IPS DF 6.9 (cell line): ENCODE results near the gene PYGB.

Experiments
- DNase-seq: peaks from one replicate; pipeline ENCODE4 v3.0.0-alpha.2; 2013; ENCODE audit warnings: low read depth, low spot score
- H3K27ac ChIP-seq: one replicate; pipeline ENCODE4 v1.5.1; 2013; ENCODE audit warnings: low read length, control low read depth
- H3K27me3 ChIP-seq: 2 replicates; pipeline ENCODE4 v1.6.1; 2013; ENCODE audit warnings: mild to moderate bottlenecking, low read length; ENCODE audit not compliant: control insufficient read depth, insufficient read depth
- H3K36me3 ChIP-seq: 2 replicates; pipeline ENCODE4 v1.6.1; 2013; ENCODE audit warnings: low read length; ENCODE audit not compliant: control insufficient read depth, insufficient read depth
- H3K4me1 ChIP-seq: 2 replicates; pipeline ENCODE4 v1.6.1; 2013; ENCODE audit warnings: low read length; ENCODE audit not compliant: control insufficient read depth, insufficient read depth
- H3K4me3 ChIP-seq: 2 replicates; pipeline ENCODE4 v1.5.1; 2013; ENCODE audit warnings: mild to moderate bottlenecking, low read length
- H3K9me3 ChIP-seq: 2 replicates; pipeline ENCODE4 v1.6.1; 2013; ENCODE audit warnings: low read length, inconsistent platforms; ENCODE audit not compliant: control insufficient read depth, insufficient read depth
- WGBS: extraction: QIAGEN DNeasy Blood & Tissue Kit; methylation state at CpG from one replicate; pipeline ENCODE4 v1.1.7; 2013; ENCODE audit warnings: mixed read lengths, missing lambda C conversion rate; ENCODE audit not compliant: insufficient read length, insufficient coverage; 5-methylcytosine and 5-hydroxymethylcytosine counted together

The PYGB gene

DNA sequence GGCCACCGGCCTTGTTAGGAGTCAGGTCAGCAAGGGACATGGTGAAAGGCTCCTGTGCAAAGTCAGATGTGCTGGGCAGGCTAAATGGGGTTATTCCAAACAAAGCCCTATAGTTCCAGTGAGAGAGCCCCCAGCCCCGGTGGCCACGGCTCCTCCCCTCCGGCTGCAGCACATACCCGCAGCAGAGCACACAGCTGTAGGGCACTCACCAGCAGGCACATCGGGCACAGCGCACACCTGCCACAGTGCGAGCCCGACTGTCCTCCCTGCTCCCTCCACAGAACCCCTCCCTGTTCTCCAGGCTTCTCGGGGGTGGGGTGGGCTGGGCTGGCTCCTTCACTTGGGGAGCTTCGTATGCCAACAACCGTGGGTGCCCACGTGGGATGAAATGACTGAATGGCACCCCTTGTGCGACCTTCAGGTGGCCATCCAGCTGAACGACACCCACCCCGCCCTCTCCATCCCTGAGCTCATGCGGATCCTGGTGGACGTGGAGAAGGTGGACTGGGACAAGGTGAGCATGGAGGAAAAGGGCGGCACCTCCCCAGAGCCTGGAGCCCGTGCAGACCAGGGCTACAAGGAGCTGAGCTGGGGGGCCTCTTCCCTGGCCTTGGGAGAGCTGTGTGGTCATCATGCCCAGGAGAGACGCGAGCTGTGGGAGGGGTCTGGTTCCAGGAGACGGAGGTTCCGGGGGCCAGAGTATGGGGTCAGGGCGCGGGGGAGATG, 30.9 kb downstream of the PYGB start:
- no CpG with 5 or more reads among the region's 26 CpGs for WGBS
- H3K36me3 ChIP-seq = peaks cover 27% of the 10 kb centered on the region

DNA sequence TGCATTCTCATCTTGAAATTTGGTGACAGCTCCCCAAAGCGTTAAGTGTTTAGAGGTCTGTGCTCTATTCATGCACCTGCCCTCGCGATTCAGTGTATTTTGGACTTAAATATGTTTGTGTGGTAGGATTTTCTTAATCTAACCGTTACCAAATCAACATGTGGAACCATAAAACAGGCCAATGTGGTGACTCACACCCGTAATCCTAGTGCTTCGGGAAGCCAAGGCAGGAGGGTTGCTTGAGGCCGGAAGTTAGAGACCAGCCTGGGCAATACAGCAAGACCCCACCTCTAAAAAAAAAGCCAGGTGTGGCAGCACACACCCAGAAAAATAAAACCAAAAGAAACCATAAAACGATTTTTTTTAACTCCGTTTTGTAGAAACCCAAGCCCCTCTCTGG, 31.5 kb downstream of the PYGB start:
- WGBS = no CpG with 5 or more reads among the region's 9 CpGs
- Histone ChIP-seq H3K27me3 (no peaks in the 10 kb centered on the region), H3K9me3 (no peaks in the 10 kb centered on the region), H3K4me3 (no peak overlapping the region), H3K36me3 (peaks cover 33% of the 10 kb centered on the region), H3K27ac (no peak overlapping the region), H3K4me1 (no peaks in the 10 kb centered on the region; the same call in 1 of the 2 replicates)
- DNase-seq = no peak

More for the DNA sequence above, 30.9 kb downstream of the PYGB start:
- Histone ChIP-seq H3K27me3 (no peaks in the 10 kb centered on the region), H3K27ac (no peak overlapping the region), H3K4me1 (no peaks in the 10 kb centered on the region; the same call in 1 of the 2 replicates), H3K9me3 (no peaks in the 10 kb centered on the region), H3K4me3 (no peak overlapping the region)
- DNase-seq = no peak

DNA sequence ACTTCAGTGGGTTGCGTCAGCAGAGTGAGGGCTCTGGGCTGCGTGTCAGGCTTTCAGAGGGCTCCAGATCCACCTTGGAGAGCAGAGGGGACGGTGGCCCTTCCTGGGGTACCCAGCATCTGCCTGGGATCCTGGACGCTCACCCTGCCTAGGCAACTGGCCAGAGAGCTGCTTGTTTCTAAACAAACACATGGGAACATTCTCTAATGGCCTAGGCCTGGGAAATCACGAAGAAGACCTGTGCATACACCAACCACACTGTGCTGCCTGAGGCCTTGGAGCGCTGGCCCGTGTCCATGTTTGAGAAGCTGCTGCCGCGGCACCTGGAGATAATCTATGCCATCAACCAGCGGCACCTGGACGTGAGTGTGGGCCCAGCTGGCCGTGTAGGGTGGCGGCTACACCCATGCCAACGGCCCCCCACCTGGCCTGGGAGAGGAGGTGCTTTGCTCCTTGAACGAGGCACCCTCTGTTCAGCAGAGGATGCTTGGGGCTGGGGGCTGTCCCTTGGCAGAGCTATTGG, 32.2 kb downstream of the PYGB start:
- no peak for DNase-seq
- no CpG with 5 or more reads among the region's 15 CpGs for WGBS
- no peaks in the 10 kb centered on the region for H3K27me3 ChIP-seq
- H3K4me1 ChIP-seq = no peaks in the 10 kb centered on the region; the same call in 1 of the 2 replicates
- no peak overlapping the region for H3K4me3 ChIP-seq
- H3K9me3 ChIP-seq = no peaks in the 10 kb centered on the region
- no peak overlapping the region for H3K27ac ChIP-seq
- H3K36me3 ChIP-seq = peaks cover 33% of the 10 kb centered on the region

DNA sequence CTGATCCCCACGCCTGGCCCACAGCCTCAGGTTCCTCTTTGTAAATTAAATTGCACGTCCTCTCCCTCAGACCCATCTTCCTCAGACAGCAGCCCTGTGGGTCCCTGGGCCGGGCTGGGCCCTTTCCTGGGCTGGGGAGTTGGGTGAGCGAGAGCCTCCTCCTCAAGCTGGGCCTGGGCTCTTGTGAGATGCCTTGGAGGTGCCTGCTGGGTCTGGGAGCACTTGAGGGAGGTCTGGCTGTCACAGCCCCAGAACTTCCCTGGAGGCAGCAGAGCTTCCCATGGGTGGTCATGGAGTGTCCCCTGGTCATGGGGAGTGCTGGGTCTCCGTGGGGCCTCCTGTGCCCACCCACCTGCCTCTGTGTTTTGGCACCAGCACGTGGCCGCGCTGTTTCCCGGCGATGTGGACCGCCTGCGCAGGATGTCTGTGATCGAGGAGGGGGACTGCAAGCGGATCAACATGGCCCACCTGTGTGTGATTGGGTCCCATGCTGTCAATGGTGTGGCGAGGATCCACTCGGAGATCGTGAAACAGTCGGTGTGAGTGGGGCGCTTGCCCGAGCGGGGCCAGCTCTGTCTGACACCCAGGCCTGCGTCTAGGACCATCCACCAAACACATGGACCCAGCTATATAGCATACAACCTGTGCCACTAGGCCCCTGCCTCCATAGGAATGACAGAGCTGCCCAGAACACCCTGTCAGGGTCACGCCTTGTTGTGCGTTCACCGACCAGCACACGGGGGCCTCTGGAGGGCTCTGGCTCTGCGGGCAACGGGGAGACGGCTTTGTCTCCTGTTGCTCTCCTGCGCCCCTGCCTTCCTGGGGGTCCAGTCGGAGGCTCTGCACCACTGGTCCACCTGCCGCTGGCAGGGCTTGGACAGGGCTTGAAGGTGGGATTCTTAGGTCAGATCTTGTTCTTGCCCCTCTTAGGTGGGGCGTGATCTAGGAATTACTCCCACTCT, 33.0 kb downstream of the PYGB start:
- DNase-seq = no peak
- no peak overlapping the region for H3K4me3 ChIP-seq
- H3K4me1 ChIP-seq = no peaks in the 10 kb centered on the region; the same call in 1 of the 2 replicates
- H3K27me3 ChIP-seq = no peaks in the 10 kb centered on the region
- WGBS = no CpG with 5 or more reads among the region's 33 CpGs
- peaks cover 37% of the 10 kb centered on the region for H3K36me3 ChIP-seq
- no peaks in the 10 kb centered on the region for H3K9me3 ChIP-seq
- no peak overlapping the region for H3K27ac ChIP-seq

DNA sequence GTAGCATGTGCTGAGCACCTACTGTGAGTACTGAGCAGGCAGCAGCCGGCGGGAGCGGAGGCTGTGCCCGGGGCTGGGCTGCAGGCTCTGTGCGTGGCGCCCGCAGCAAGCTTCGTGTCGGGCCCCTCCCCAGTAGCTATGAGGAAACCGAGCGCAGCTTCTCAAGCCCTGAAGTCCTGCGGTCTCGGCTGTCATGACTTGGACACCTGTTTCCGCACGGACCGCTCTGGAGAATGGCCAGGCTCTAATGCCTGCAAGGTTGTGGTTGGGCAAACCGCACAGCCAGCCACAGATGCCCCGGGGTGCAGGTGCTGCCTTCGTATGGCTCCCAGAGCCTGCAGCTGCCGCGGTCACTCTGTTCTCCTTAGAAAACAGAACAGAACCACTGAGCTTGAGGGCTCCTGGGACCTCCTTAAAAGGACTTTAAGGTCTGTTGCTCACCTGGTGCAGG, 33.7 kb downstream of the PYGB start:
- Histone ChIP-seq H3K4me1 (no peaks in the 10 kb centered on the region; the same call in 1 of the 2 replicates), H3K27ac (no peak overlapping the region), H3K4me3 (no peak overlapping the region), H3K9me3 (no peaks in the 10 kb centered on the region), H3K36me3 (peaks cover 40% of the 10 kb centered on the region), H3K27me3 (no peaks in the 10 kb centered on the region)
- WGBS = no CpG with 5 or more reads among the region's 21 CpGs
- DNase-seq = no peak

DNA sequence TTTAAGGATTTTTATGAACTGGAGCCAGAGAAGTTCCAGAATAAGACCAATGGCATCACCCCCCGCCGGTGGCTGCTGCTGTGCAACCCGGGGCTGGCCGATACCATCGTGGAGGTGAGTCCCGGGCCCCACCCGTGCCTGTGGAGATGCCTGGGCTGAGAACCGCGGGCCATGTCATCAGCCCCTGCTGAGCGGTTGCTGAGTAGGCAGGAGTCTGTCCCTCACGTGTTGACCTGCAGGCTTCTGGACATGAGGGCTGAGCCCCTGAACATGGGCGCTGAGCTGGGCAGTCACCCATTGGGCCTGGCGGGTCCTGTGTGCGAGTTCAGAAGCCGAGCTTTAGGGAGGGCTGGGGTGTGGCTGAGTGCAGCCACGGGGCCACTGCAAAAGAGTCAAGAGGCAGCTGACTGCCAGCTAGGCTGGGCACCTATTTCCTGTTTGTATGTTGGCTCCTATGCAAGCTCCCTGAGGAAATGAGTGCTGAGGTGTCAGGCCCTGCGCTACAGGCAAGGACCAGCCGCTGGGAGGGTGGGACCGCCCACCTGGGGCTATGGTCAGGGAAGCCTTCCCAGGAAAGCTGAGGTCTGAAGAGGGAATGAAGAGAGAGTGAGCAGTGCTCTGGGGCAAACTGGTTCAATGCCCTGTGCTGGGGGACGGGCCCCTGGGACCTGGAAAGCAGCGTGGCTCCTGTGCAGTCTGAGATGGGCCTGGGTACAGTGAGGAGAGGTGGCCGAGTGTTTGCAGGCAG, 34.3 kb downstream of the PYGB start:
- Histone ChIP-seq H3K9me3 (no peaks in the 10 kb centered on the region), H3K4me3 (no peak overlapping the region), H3K36me3 (peaks cover 38% of the 10 kb centered on the region), H3K27ac (no peak overlapping the region), H3K4me1 (no peaks in the 10 kb centered on the region; the same call in 1 of the 2 replicates), H3K27me3 (no peaks in the 10 kb centered on the region)
- no CpG with 5 or more reads among the region's 22 CpGs for WGBS
- DNase-seq = no peak

DNA sequence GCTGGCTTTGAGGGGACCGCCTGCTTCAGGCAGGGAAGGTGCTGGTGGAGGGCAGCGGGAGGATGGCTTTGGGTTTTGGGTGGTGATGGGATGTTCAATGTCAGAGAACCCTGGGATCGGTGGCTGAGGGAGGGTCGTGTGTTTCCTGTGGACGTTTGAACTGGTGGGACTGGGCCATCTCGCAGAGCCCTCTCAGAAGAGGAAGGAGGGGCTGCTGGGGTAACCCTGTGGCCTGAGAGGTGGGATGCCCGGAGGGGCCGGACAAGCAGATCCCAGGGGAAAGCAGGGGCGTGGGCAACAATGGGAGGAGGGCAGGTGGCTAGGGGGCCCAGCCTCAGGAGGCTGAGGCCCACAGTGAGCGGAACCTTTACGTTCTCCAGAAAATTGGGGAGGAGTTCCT, 34.9 kb downstream of the PYGB start:
- H3K36me3 ChIP-seq = peaks cover 38% of the 10 kb centered on the region
- no peaks in the 10 kb centered on the region; the same call in 1 of the 2 replicates for H3K4me1 ChIP-seq
- no peaks in the 10 kb centered on the region for H3K27me3 ChIP-seq
- H3K9me3 ChIP-seq = no peaks in the 10 kb centered on the region
- H3K27ac ChIP-seq = no peak overlapping the region
- WGBS = no CpG with 5 or more reads among the region's 11 CpGs
- H3K4me3 ChIP-seq = no peak overlapping the region
- no peak for DNase-seq

DNA sequence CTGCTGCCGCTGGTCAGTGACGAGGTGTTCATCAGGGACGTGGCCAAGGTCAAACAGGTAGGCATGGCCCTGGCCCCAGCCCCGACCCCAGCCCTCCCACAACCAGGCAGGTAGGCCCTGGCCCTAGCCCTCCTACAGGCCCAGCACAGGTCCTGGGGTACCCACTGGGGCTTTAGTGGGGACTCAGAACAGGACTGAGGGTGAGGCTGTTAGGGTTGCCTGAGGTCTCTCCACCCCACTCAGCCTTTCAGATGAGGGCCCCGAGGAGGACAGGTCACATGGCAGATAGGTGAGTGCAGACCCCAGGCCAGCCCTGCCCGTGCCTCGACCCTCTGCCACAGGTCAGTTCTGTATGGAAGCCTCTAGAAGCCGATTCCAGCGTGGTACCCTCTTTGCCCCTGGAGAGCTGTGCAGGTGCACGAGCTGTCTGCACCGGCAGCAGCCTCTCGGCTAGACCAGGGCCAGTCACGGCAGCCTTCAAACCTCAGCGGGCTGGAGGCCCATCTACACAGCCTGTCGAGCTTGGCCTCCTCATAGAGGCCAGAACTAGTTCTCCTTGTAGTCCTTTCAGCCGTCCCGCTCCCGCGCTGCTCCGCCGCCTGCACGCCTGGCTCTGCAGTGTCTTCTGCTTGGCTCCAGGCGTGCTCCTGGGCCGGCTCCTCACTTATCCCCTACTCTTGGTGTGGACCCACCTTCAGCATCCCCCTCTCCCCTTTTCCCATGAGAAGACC, 35.5 kb downstream of the PYGB start:
- Histone ChIP-seq H3K9me3 (no peaks in the 10 kb centered on the region), H3K4me1 (no peaks in the 10 kb centered on the region; the same call in 1 of the 2 replicates), H3K4me3 (no peak overlapping the region), H3K27me3 (no peaks in the 10 kb centered on the region), H3K36me3 (peaks cover 35% of the 10 kb centered on the region), H3K27ac (no peak overlapping the region)
- no CpG with 5 or more reads among the region's 24 CpGs for WGBS
- DNase-seq = no peak

DNA sequence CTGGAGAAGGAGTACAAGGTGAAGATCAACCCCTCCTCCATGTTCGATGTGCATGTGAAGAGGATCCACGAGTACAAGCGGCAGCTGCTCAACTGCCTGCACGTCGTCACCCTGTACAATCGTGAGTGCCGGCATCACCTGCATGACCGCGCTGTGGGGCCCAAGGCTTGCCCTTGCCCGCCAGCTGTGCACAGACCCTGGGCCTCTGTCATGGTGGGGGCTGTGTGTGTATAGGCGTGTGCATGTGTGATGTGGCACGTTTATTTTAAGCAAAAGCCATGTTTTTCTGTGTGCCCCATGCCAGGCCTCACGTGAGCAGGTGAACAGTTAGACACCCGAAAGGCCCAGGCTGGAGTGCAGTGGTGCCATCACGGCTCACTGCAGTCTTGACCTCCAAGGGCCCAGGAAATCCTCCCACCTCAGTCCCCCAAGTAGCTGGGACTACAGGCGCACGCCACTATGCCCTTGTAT, 36.3 kb downstream of the PYGB start:
- peaks cover 30% of the 10 kb centered on the region for H3K36me3 ChIP-seq
- H3K4me1 ChIP-seq = no peaks in the 10 kb centered on the region; the same call in 1 of the 2 replicates
- no peaks in the 10 kb centered on the region for H3K9me3 ChIP-seq
- no CpG with 5 or more reads among the region's 17 CpGs for WGBS
- no peaks in the 10 kb centered on the region for H3K27me3 ChIP-seq
- DNase-seq = no peak
- no peak overlapping the region for H3K27ac ChIP-seq
- no peak overlapping the region for H3K4me3 ChIP-seq
